Fibroblast of lung (primary cell): ENCODE measurements around the gene OR52I1. TPM values are rescaled to one million over a fixed set of nuclear protein-coding genes. Genes with fewer than 3 reads are reported as not detected.

ENCODE experiments used
- DNase-seq, 2 donors: peaks; one replicate each; pipeline versions ENCODE4 v3.0.0 to v3.0.0-alpha.2; 2010; ENCODE audit warnings: low read depth in 2 of 2
- H2AFZ ChIP-seq: 2 replicates; pipeline ENCODE4 v1.5.1; 2012; ENCODE audit warnings: low read length, control low read depth, inconsistent platforms
- H3K27ac ChIP-seq: 2 replicates; pipeline ENCODE4 v1.5.1; 2011; ENCODE audit warnings: low read length, control low read depth; ENCODE audit not compliant: insufficient read depth
- H3K27me3 ChIP-seq: 2 replicates; pipeline ENCODE4 v1.5.1; 2011; ENCODE audit warnings: mild to moderate bottlenecking, low read length; ENCODE audit not compliant: control insufficient read depth, insufficient read depth
- H3K36me3 ChIP-seq: 2 replicates; pipeline ENCODE4 v1.5.1; 2011; ENCODE audit warnings: low read length; ENCODE audit not compliant: control insufficient read depth, insufficient read depth
- H3K4me1 ChIP-seq: 2 replicates; pipeline ENCODE4 v1.5.1; 2011; ENCODE audit warnings: low read length; ENCODE audit not compliant: control insufficient read depth, insufficient read depth; ENCODE audit errors: extremely low read depth
- H3K4me2 ChIP-seq: 2 replicates; pipeline ENCODE4 v1.5.1; 2011; ENCODE audit warnings: low read length, control low read depth; ENCODE audit not compliant: insufficient read depth; ENCODE audit errors: extremely low read depth
- H3K4me3 ChIP-seq, 4 experiments: fragments of 200-600 bp in 1 of 4; sonication (generic) in 1 of 4; replicated peaks in 1 of 4; 2 replicates each; pipeline ENCODE4 v1.5.1; 2011 to 2016; ENCODE audit warnings: low read length in 4 of 4, low read depth in 3 of 4, mild to moderate bottlenecking in 3 of 4, control low read depth in 2 of 4, inconsistent platforms in 1 of 4, mixed read lengths in 1 of 4; ENCODE audit not compliant: insufficient read depth in 1 of 4; ENCODE audit errors: control extremely low read depth in 1 of 4
- H3K79me2 ChIP-seq: 2 replicates; pipeline ENCODE4 v1.5.1; 2012; ENCODE audit warnings: mild to moderate bottlenecking, low read length, inconsistent platforms; ENCODE audit not compliant: control insufficient read depth, insufficient read depth
- H3K9ac ChIP-seq: 2 replicates; pipeline ENCODE4 v1.5.1; 2011; ENCODE audit warnings: mild to moderate bottlenecking, low read length, control low read depth; ENCODE audit not compliant: insufficient read depth
- H3K9me3 ChIP-seq: 2 replicates; pipeline ENCODE4 v1.5.1; 2012; ENCODE audit warnings: low read depth, low read length; ENCODE audit not compliant: control insufficient read depth, insufficient read depth
- H4K20me1 ChIP-seq: 2 replicates; pipeline ENCODE4 v1.5.1; 2011; ENCODE audit warnings: low read length; ENCODE audit not compliant: control insufficient read depth, insufficient read depth; ENCODE audit errors: extremely low read depth
- EZH2 ChIP-seq: IDR thresholded peaks from 2 replicates; pipeline ENCODE4 v1.5.1; 2012; ENCODE audit warnings: low read length, control low read depth, mild to moderate bottlenecking; ENCODE audit errors: missing control alignments
- polyA plus RNA-seq, 2 donors: library from polyadenylated mRNA; depleted of rRNA in 1 of 2; stranded (reverse) in 1 of 2; unstranded in 1 of 2; fragments of >200 nt; gene quantifications; 2 replicates each; pipeline ENCODE4 v1.2.1, GENCODE V29; 2011 to 2012; ENCODE audit warnings: missing spikeins in 1 of 2
- total RNA-seq: library from RNA; depleted of rRNA; stranded (reverse); fragments of >200 nt; gene quantifications from 2 replicates; pipeline ENCODE4 v1.2.1, GENCODE V29; 2014
- TF ChIP-seq, protein P1 (sequence below), 2 donors: IDR thresholded peaks in 1 of 2; conservative IDR thresholded peaks in 1 of 2; 1 replicate in 1 of 2; 2 replicates in 1 of 2; pipeline ENCODE4 v1.5.1; 2011 to 2012; ENCODE audit warnings: low read length in 2 of 2, control low read depth in 1 of 2, inconsistent platforms in 1 of 2, low read depth in 1 of 2, mild to moderate bottlenecking in 1 of 2

Gene OR52I1
- total and polyA plus RNA-seq, 2 donors (not counting 1 experiment from before 2014, with no cell fraction given), result not detected

DNA sequence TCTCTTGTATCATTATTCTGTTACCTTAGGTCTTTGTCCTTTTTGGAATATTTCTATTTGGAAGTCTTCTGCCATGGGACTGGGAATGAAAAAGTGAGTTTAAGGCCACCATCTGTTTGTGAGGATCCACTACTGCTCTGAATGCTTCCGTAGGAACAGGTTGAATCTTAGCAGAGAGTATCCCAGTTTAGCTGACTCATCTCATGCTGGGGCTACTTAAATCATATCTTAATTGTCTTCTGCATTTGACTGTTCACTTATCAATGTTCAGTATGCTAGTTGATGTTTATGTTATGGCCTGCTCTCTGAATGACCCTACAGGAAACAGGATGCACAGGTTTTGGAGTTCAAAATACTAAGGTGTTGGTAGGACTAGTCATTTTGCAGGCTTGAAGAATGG, 13.7 kb upstream of the OR52I1 start:
- H3K27me3 ChIP-seq, result no peaks in the 10 kb centered on the region
- TF ChIP-seq, protein P1, sequence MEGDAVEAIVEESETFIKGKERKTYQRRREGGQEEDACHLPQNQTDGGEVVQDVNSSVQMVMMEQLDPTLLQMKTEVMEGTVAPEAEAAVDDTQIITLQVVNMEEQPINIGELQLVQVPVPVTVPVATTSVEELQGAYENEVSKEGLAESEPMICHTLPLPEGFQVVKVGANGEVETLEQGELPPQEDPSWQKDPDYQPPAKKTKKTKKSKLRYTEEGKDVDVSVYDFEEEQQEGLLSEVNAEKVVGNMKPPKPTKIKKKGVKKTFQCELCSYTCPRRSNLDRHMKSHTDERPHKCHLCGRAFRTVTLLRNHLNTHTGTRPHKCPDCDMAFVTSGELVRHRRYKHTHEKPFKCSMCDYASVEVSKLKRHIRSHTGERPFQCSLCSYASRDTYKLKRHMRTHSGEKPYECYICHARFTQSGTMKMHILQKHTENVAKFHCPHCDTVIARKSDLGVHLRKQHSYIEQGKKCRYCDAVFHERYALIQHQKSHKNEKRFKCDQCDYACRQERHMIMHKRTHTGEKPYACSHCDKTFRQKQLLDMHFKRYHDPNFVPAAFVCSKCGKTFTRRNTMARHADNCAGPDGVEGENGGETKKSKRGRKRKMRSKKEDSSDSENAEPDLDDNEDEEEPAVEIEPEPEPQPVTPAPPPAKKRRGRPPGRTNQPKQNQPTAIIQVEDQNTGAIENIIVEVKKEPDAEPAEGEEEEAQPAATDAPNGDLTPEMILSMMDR (conservative IDR thresholded peaks at IDR 0.05 in 1 of 2, IDR thresholded peaks at IDR 0.05 in 1 of 2; ENCODE audit: low read depth in 1 of 2, low read length in 2 of 2), result no peak
- TF ChIP-seq EZH2, result no peak

DNA sequence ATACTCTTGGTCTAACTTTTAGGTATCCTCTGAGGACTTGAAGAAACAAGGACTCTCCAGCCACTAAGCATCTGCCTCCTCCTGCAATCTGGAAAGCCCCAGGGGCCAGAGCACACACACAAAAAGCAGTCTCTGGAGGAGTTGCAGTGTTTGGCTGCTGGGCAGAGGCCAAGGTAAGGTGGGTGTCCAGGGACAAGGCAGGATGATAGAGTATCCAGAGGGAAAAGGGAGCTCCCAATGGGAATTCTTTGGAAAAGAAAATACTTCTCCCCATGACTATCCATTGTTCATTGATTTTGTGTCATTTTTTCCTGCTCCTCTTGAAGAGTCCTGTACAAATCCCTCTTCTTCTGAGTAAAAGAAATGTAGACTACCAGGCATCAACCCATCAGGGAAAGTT, 12.4 kb upstream of the OR52I1 start, which contains the start of gene OR52I2:
OR52I2 (plus strand) TSS at position 301 of the 400 bp plus-strand sequence.
- no peak for DNase-seq
- Histone ChIP-seq H3K27me3 (no peaks in the 10 kb centered on the region), H3K27ac (no peak within 1 kb of the TSS), H4K20me1 (no peaks in the 10 kb centered on the region), H3K9me3 (no peaks in the 10 kb centered on the region), H3K9ac (no peak within 1 kb of the TSS), H3K36me3 (no peaks in the 10 kb centered on the region), H3K4me3 (no peak within 1 kb of the TSS), H3K79me2 (no peaks in the 10 kb centered on the region), H3K4me2 (no peak within 1 kb of the TSS), H2AFZ (no peak within 1 kb of the TSS), H3K4me1 (no peaks in the 10 kb centered on the region)
- TF ChIP-seq, protein P1 (conservative IDR thresholded peaks at IDR 0.05 in 1 of 2, IDR thresholded peaks at IDR 0.05 in 1 of 2; ENCODE audit: low read depth in 1 of 2, low read length in 2 of 2), result no peak
- no peak for TF ChIP-seq EZH2

More for the DNA sequence above, 13.7 kb upstream of the OR52I1 start:
- Histone ChIP-seq H3K27ac (no peak overlapping the region), H3K36me3 (no peaks in the 10 kb centered on the region), H3K4me1 (no peaks in the 10 kb centered on the region), H3K4me3 (no peak overlapping the region), H2AFZ (no peak overlapping the region), H4K20me1 (no peaks in the 10 kb centered on the region), H3K9ac (no peak overlapping the region), H3K9me3 (no peaks in the 10 kb centered on the region), H3K79me2 (no peaks in the 10 kb centered on the region), H3K4me2 (no peak overlapping the region)
- DNase-seq, result no peak

DNA sequence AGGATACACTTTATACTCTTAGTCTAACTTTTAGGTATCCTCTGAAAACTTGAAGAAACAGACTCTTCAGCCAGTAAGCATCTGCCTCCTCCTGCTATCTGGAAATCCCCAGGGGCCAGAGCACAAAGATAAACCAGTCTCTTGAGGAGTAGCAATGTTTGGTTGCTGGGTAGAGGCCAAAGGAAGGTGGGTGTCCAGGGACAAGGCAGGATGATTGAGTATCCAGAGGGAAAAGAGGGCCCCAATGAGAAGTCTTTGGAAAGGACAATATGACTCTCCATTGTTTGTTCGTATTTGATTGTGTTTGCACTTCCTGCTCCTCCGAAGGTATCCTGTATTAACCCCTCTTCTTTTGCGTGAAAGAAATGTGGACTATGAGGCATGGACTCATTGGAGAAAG, 4.8 kb upstream of the OR52I1 start:
- H3K36me3 ChIP-seq, result no peaks in the 10 kb centered on the region
- TF ChIP-seq, protein P1 (conservative IDR thresholded peaks at IDR 0.05 in 1 of 2, IDR thresholded peaks at IDR 0.05 in 1 of 2; ENCODE audit: low read depth in 1 of 2, low read length in 2 of 2), result no peak
- TF ChIP-seq EZH2, result no peak
- no peak for DNase-seq
- no peaks in the 10 kb centered on the region for H3K27me3 ChIP-seq
- H3K4me3 ChIP-seq, result no peak overlapping the region
- no peaks in the 10 kb centered on the region for H4K20me1 ChIP-seq
- H3K27ac ChIP-seq, result no peak overlapping the region
- no peaks in the 10 kb centered on the region for H3K9me3 ChIP-seq
- H3K9ac ChIP-seq, result no peak overlapping the region
- no peak overlapping the region for H3K4me2 ChIP-seq
- no peaks in the 10 kb centered on the region for H3K79me2 ChIP-seq
- H2AFZ ChIP-seq, result no peak overlapping the region
- H3K4me1 ChIP-seq, result no peaks in the 10 kb centered on the region
